Measurements from ENCODE around the gene RFXANK. TPM values are rescaled to one million over a fixed set of nuclear protein-coding genes. Genes with fewer than 3 reads are reported as not detected.

RFXANK gene
- 10 to 100 TPM; 57.4 to 70.0 TPM for total RNA-seq

- DNase-seq, result peak; percentile 99
- Histone ChIP-seq H3K36me3 (no peaks in the 10 kb centered on the region), H3K4me1 (peaks cover 18% of the 10 kb centered on the region), H3K27me3 (no peaks in the 10 kb centered on the region), H3K9me3 (no peaks in the 10 kb centered on the region), H3K9ac (ENCODE audit: low read depth in 2 of 2, low read length in 2 of 2) (peak within 1 kb of the TSS; percentile 97), H3K4me3 (peak within 1 kb of the TSS; percentile 97), H3K27ac (peak within 1 kb of the TSS; percentile 100)
- intact Hi-C loops (cut with DNase I), result no loop called here
- TF ChIP-seq CTCF (IDR thresholded peaks at IDR 0.05), result no peak
These were observed at the start of gene RFXANK, which contains the start of gene BORCS8 for GRCh38 chr19:19192078-19192882. Gene RFXANK, plus strand, starts transcription at chr19:19192258. Its CDS starts 1,689 bp downstream, at chr19:19193947. Gene BORCS8, minus strand, starts transcription at chr19:19192152. Its CDS starts 35 bp downstream, at chr19:19192117.

GRCh38 chr19:19142347-19142746 lies 49.7 kb upstream of the RFXANK start:
- H3K27me3 ChIP-seq, result no peaks in the 10 kb centered on the region
- DNase-seq, result no peak
- intact Hi-C loops (cut with DNase I), result no loop called here
- no peaks in the 10 kb centered on the region for H3K36me3 ChIP-seq
- no peaks in the 10 kb centered on the region for H3K9me3 ChIP-seq
- no peak overlapping the region for H3K4me3 ChIP-seq
- H3K9ac ChIP-seq (ENCODE audit: low read depth in 2 of 2, low read length in 2 of 2), result no peak overlapping the region
- TF ChIP-seq CTCF (IDR thresholded peaks at IDR 0.05), result no peak
- H3K27ac ChIP-seq, result no peak overlapping the region
- no peaks in the 10 kb centered on the region for H3K4me1 ChIP-seq

- TF ChIP-seq CTCF (IDR thresholded peaks at IDR 0.05), result no peak
- no peaks in the 10 kb centered on the region for H3K4me1 ChIP-seq
- H3K9me3 ChIP-seq, result no peaks in the 10 kb centered on the region
- H3K4me3 ChIP-seq, result no peak overlapping the region
- H3K9ac ChIP-seq (ENCODE audit: low read depth in 2 of 2, low read length in 2 of 2), result no peak overlapping the region
- H3K27me3 ChIP-seq, result no peaks in the 10 kb centered on the region
- H3K27ac ChIP-seq, result no peak overlapping the region
- no peak for DNase-seq
- intact Hi-C loops (cut with DNase I), result loop anchor here (5.0 kb wide), 1 partner anchor 197 kb away; no protein-coding TSS in a partner anchor
- H3K36me3 ChIP-seq, result peaks cover 5% of the 10 kb centered on the region
These were observed 46.8 kb upstream of the RFXANK start for GRCh38 chr19:19145281-19145680.

- Histone ChIP-seq H3K27me3 (no peaks in the 10 kb centered on the region), H3K4me1 (no peaks in the 10 kb centered on the region), H3K4me3 (no peak overlapping the region), H3K27ac (no peak overlapping the region), H3K9ac (ENCODE audit: low read depth in 2 of 2, low read length in 2 of 2) (no peak overlapping the region), H3K36me3 (peaks cover 5% of the 10 kb centered on the region), H3K9me3 (no peaks in the 10 kb centered on the region)
- peak; percentile 83 for TF ChIP-seq CTCF (IDR thresholded peaks at IDR 0.05)
- intact Hi-C loops (cut with DNase I), result loop anchor here (5.0 kb wide), 1 partner anchor 196 kb away; no protein-coding TSS in a partner anchor
- DNase-seq, result peak; percentile 88
These were observed 46.1 kb upstream of the RFXANK start for GRCh38 chr19:19145684-19146608.

- Histone ChIP-seq H3K36me3 (peaks cover 5% of the 10 kb centered on the region), H3K27me3 (no peaks in the 10 kb centered on the region), H3K4me3 (no peak overlapping the region), H3K9ac (ENCODE audit: low read depth in 2 of 2, low read length in 2 of 2) (no peak overlapping the region), H3K9me3 (no peaks in the 10 kb centered on the region), H3K4me1 (no peaks in the 10 kb centered on the region), H3K27ac (no peak overlapping the region)
- no peak for DNase-seq
- intact Hi-C loops (cut with DNase I), result loop anchor here (5.0 kb wide), 1 partner anchor 195 kb away; no protein-coding TSS in a partner anchor
- no peak for TF ChIP-seq CTCF (IDR thresholded peaks at IDR 0.05)
These were observed 45.2 kb upstream of the RFXANK start for GRCh38 chr19:19146865-19147264.

All from colonic mucosa (tissue), 4 donors.